Measurements from ENCODE around the gene SLC5A5.

SLC5A5 gene

DNA sequence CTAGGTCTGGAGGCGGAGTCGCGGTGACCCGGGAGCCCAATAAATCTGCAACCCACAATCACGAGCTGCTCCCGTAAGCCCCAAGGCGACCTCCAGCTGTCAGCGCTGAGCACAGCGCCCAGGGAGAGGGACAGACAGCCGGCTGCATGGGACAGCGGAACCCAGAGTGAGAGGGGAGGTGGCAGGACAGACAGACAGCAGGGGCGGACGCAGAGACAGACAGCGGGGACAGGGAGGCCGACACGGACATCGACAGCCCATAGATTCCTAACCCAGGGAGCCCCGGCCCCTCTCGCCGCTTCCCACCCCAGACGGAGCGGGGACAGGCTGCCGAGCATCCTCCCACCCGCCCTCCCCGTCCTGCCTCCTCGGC lies at the start of gene SLC5A5:
Gene SLC5A5 (plus strand): TSS at position 68 of the 373 bp plus-strand sequence. CDS start 375 bp downstream, outside the sequence.
- DNase-seq = no peak

DNA sequence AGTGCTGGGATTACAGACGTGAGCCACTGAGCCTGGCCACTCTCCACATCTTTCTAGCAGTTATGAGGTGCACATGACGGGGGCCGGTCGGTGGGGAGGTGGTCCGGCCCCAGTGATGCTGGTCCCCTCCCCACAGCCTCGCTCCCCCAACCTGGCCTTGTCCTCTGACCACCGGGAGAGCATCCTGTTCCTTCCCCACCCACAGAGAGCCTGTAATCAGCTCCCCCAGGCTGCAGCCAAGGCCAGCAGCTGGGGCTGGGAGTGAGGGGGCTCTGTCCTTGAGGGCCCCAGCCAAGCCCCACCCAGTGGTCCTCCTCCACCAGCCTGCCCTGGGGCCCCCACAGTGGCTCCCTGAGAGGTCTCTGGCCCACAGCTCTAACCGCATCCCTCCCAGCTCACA lies 47.4 kb upstream of the SLC5A5 start:
- DNase-seq = no peak

DNA sequence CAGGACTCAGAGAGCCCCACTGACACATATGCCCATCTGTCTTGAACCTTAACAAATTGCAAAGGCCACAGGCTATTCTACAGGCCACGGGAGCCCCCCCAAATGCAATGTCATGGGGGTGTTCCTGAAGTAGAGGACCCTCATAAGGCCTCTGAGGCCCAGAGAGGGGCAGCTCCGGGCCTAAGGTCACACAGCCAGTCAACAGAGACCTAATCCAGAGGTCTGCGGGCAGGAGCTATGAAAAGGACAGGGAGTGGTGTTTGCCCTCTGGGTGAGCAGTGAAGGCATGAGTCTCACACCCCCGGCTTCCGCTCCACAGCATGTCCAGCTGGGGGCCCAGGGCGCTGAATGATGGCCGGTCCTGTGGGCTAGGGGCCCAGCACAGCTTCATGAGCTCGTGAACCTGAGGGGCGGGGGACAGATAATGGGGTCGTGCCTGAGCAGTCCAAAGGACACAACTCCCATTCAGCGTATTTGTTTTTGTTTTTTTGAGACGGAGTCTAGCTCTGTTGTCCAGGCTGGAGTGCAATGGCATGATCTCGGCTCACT lies 45.2 kb upstream of the SLC5A5 start:
- no peak for DNase-seq

- DNase-seq = peak; percentile 60
Measured at GRCh38 chr19:17829855-17830566, 41.7 kb upstream of the SLC5A5 start.

DNA sequence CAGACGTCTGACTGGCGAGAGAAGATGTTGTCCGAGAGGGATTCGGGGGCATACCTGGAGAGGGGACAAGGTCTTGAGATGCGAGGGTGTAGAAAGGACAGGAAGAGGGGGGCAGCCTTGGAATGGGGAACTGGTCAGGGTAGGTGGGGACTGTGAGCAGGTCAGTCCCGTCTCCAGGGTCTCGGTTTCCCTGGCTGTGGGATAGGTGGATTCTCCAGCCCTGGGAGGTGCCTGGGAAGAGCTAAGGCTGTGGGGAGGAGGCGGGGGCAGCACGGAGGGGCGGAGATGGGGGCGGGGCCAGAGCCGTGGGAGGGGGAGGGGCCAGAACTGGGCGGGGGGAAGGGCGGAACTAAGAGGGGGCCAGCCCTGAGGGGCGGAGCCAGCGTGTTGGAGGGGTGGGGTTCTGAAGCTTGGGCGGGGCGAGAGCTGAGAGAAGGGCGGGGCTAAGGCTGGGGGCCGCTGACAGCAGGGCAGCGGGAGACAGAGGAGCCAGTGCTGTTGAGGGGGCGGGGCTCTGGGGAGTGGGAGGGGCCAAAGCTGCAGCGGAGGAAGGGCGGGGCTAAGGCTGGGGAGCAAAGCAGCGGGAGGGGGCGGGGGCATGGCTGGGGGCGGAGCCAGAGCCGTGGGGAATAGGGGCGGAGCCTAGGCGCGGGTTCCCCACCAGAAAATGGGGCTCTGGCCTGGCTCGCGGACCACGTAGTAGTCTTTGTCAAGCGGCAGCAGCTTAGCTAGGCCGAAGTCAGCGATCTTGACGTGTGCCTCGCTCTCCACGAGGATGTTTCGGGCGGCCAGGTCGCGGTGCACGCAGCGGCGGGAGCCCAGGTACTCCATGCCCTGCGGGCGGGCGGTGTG lies 41.0 kb upstream of the SLC5A5 start:
- DNase-seq = peak; percentile 85

GRCh38 chr19:17831419-17831888 lies 40.3 kb upstream of the SLC5A5 start:
- DNase-seq = no peak

- DNase-seq = no peak
Measured at GRCh38 chr19:17832443-17833208, 39.1 kb upstream of the SLC5A5 start.

DNA sequence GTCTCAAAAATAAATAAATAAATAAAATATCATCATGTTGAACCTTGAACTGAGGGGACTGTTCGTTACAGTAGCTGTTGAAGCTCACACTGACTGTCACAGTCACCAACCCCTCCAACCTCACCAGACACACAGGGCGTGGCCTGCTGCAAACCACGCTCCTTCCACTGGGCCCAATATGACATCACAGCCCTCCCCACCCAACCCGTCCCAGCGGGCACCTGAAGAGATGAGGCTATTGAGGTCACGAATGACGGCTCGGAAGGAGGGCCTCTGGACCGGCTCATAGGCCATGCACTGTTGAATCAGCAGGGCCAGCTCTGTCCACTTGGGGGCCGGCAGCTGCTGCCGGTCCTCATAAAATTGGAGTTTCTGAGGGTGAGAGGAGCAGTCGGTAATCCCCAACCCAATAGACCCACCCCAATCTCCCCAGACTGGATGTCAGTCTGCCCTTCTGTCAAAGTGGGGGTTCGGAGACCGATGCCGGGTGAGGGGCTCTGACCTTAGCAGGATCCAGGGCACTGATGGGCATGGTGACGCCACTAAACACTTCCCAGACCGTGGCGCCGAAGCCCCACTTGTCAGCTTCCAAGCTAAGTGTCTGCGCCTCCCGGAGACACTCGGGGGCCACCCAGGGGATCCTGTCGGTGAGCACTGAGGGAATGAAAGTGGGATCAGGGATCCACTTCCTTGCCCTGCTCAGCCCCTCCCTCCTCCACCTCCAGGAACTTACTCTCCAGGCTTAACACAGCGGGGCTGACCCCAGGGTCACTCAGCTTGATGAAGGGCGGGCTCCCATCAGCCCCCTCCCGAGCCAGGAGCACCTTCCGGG lies 37.2 kb upstream of the SLC5A5 start:
- DNase-seq = no peak

DNA sequence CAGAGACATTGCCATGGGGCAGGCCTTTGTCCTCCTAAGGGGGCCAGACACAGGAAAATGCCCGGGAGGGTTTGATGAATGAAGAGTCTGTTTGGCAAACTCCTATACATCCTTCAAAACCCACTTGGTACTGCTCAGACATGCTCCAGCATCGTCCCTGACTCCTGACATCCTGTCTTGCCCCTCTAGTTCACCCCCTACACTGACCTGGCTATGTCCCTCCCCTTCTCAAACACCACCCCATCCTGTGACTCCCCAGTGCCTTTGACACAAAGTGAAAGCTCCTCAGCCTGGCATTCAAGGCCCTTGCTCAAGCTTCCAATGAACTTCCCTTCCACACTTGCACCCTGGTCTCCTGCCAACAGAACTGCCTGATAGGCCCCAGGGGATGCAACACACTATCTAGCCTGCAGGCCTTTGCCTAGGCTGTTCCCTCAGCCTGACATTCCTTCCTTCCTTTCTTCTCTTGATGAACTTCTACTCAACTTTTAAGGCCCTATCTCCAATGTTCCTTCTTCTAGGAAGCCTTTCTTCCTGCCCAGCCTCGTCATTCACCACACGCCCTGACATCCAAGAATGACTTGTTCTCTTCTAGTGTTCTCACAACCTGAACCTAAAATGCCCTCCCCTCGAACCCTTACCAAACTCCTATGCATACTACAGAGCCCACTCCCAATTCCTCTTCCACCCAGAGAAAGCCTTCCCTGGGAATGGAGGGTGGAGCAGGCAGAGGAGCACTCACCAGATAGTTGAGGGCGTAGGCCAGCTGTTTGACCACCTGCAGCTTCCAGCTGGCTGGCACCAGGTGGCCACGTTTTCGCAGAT lies 36.4 kb upstream of the SLC5A5 start:
- no peak for DNase-seq

- DNase-seq = no peak
Measured at GRCh38 chr19:17836530-17836929, 35.2 kb upstream of the SLC5A5 start.

GRCh38 chr19:17837972-17838371 lies 33.8 kb upstream of the SLC5A5 start:
- DNase-seq = no peak

DNA sequence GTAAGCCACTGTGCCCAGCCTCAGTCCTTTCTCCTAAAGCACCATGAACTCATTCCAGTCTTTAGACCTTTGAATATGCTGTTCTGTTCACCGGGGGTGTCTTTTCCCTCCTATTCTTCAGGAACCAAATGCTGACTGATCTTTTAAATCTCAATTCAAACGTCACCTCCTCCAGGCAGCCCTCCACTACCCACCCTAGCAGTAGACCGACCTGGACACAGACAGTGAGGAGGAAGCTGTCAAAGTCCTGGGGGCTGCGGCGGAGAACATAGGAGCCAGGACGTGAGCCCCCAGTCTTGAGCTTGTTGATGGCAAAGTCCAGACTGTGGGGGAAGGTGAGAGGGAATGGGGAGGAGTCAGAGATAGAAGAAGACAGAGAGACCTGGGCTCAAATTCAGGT lies 31.7 kb upstream of the SLC5A5 start:
- DNase-seq = no peak

- DNase-seq = no peak
Measured at GRCh38 chr19:17841371-17841809, 30.4 kb upstream of the SLC5A5 start.

GRCh38 chr19:17841810-17842662 lies 29.7 kb upstream of the SLC5A5 start:
- DNase-seq = peak; percentile 93

- no peak for DNase-seq
Measured at GRCh38 chr19:17842663-17843291, 29.0 kb upstream of the SLC5A5 start.

DNA sequence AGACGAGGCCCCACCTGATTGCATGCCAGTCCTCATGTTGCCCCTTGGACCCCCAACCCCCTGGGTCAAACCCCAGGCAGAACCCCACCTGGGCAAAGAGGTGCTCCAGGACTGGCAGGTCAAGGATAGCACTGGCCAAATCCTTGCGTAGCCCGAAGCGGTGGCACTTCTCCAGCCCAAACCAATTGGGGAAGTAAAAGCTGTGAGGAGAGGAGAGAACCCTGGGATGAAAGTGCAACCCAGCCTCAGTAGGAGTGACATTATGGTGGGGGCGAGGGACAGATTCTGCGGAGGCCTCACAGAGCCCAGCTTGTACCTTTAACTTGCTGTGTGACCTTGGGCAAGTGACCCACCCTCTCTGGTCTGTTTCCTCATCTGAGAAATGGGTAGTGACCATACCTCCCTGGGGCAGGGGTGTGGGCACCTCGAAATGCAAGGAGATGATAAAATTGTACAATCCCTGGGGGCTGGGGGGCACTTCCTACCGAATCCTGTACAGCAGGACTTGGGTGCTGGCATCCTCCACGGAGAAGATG lies 28.4 kb upstream of the SLC5A5 start:
- DNase-seq = no peak

DNA sequence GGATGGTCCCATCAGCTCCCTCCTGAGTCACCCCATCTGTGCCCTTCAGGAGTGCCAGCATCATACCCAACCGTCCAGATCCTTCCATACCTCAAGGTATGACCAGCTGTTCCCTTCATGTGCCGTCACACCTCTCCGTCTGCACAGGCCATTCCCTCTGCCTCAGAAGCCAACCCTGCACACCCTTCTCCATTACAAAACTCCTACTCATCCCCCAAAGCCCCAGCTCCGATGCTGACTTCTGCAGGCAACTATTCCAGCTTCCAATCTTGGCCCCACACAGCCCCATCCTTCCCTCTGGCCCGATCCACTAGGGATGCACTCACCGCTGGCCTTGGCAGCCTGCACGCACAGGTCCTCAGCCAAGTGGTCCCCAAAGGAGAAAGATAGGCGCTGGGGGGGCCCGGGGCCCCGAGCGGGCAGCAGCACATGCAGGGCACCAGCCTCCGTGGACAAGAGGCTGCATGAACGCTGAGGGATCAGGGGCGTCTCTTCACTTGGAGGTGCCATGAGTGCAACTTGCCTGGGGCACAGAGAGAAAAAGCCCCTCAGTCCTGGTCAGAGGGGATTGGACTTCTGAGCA lies 27.7 kb upstream of the SLC5A5 start:
- no peak for DNase-seq

GRCh38 chr19:17846146-17846545 lies 25.6 kb upstream of the SLC5A5 start:
- DNase-seq = no peak
